ENCODE results near the gene TOMM5. TPM values are rescaled to one million over a fixed set of nuclear protein-coding genes. Genes with fewer than 3 reads are reported as not detected.
A peak's percentile ranks its signal among the peaks of the same experiment; 100 is the strongest.

Gene TOMM5
- total RNA-seq, 1 experiment from 2014 or later: 49.3 TPM

DNA sequence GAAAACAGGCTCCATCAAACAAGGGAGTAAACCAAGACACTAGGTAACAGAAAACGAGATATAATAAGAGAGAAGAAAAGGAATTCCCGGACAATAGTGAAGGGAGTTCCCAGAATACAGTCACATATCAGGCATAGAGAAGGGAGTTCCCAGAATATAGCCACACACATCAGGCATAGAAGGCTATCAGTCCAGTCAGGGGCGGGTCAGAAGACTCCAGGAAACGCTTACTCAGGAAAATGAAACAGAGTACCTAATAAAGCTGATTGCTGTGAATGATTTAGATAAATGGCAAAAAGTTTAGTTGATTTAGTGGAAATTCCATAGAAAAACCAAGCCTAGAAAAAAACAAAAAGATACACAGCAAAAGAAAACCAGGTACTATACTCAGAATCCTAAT is 4.9 kb downstream of the TOMM5 start:
- Mint-ChIP-seq H3K27ac (ENCODE audit: unreplicated experiment) (no peak overlapping the region), H3K36me3 (ENCODE audit: insufficient read depth, unreplicated experiment) (peaks cover 29% of the 10 kb centered on the region)
- CTCF ChIA-PET: no interaction called here

GRCh38 chr9:37583522-37584121 is 8.8 kb downstream of the TOMM5 start:
- CTCF ChIA-PET: no interaction called here
- no peaks in the 10 kb centered on the region for H3K9me3 Mint-ChIP-seq (ENCODE audit: low read depth, unreplicated experiment)
- H3K27ac Mint-ChIP-seq (ENCODE audit: unreplicated experiment): no peak overlapping the region
- no peak overlapping the region for H3K4me3 Mint-ChIP-seq (ENCODE audit: low read depth, unreplicated experiment)
- no peak for TF ChIP-seq CTCF (IDR thresholded peaks at IDR 0.05; ENCODE audit: unreplicated experiment)
- intact Hi-C loops (cut with micrococcal nuclease; ENCODE audit: unreplicated experiment): no loop called here
- peaks cover 10% of the 10 kb centered on the region for H3K36me3 Mint-ChIP-seq (ENCODE audit: insufficient read depth, unreplicated experiment)
- H3K27me3 Mint-ChIP-seq (ENCODE audit: unreplicated experiment): no peaks in the 10 kb centered on the region
- no peak for DNase-seq
- BruUV-seq (replicated peaks): no TSS peak
- no peaks in the 10 kb centered on the region for H3K4me1 Mint-ChIP-seq (ENCODE audit: low read depth, unreplicated experiment)

More for the DNA sequence above, 4.9 kb downstream of the TOMM5 start:
- BruUV-seq (replicated peaks): no TSS peak
- Mint-ChIP-seq H3K27me3 (ENCODE audit: unreplicated experiment) (no peaks in the 10 kb centered on the region), H3K4me1 (ENCODE audit: low read depth, unreplicated experiment) (no peaks in the 10 kb centered on the region), H3K9me3 (ENCODE audit: low read depth, unreplicated experiment) (no peaks in the 10 kb centered on the region), H3K4me3 (ENCODE audit: low read depth, unreplicated experiment) (no peak overlapping the region)
- intact Hi-C loops (cut with micrococcal nuclease; ENCODE audit: unreplicated experiment): no loop called here
- no peak for TF ChIP-seq CTCF (IDR thresholded peaks at IDR 0.05; ENCODE audit: unreplicated experiment)
- no peak for DNase-seq

DNA sequence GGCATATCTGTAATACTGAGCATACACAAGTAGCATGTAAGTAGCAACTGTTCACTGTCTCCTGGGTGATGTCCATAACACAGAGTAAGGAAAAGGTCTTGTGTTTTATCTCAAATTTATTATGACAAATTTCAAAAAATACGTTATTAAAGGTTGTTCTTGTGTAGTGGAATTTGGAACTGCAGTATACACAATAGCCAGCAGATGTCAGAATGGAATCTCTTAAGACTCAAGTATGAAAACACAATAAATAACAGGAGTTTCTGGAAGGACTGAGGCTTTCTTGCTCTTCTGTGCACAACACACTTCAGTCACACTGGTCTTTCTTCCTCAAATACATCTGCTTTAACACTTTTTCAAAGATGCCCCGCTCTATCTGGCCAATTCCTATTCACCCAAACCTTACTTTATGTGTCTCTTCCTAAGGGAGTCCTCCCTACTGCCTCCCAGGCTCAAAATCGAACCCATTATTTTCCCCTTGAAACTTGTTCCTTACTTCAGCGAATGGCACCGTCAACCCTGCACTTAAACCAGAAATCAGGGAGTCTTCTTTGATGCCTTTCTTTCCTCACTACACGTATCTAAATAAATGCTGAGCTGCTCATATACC is 9.7 kb downstream of the TOMM5 start:
- no TSS peak for BruUV-seq (replicated peaks)
- H3K4me3 Mint-ChIP-seq (ENCODE audit: low read depth, unreplicated experiment): no peak overlapping the region
- H3K4me1 Mint-ChIP-seq (ENCODE audit: low read depth, unreplicated experiment): no peaks in the 10 kb centered on the region
- intact Hi-C loops (cut with micrococcal nuclease; ENCODE audit: unreplicated experiment): no loop called here
- no peaks in the 10 kb centered on the region for H3K27me3 Mint-ChIP-seq (ENCODE audit: unreplicated experiment)
- no peak for TF ChIP-seq CTCF (IDR thresholded peaks at IDR 0.05; ENCODE audit: unreplicated experiment)
- peaks cover 10% of the 10 kb centered on the region for H3K36me3 Mint-ChIP-seq (ENCODE audit: insufficient read depth, unreplicated experiment)
- H3K9me3 Mint-ChIP-seq (ENCODE audit: low read depth, unreplicated experiment): no peaks in the 10 kb centered on the region
- no peak overlapping the region for H3K27ac Mint-ChIP-seq (ENCODE audit: unreplicated experiment)
- CTCF ChIA-PET: no interaction called here
- no peak for DNase-seq

GRCh38 chr9:37575921-37576721 is 16.3 kb downstream of the TOMM5 start, which contains the start of gene FBXO10:
TSS of gene FBXO10 (minus strand) at chr9:37576380. CDS start at chr9:37541768, 34,612 bp downstream.
- DNase-seq: peak; percentile 24
- Mint-ChIP-seq H3K4me3 (ENCODE audit: low read depth, unreplicated experiment) (peak within 1 kb of the TSS; percentile 74), H3K9me3 (ENCODE audit: low read depth, unreplicated experiment) (no peaks in the 10 kb centered on the region), H3K4me1 (ENCODE audit: low read depth, unreplicated experiment) (no peaks in the 10 kb centered on the region), H3K27me3 (ENCODE audit: unreplicated experiment) (no peaks in the 10 kb centered on the region), H3K27ac (ENCODE audit: unreplicated experiment) (no peak within 1 kb of the TSS), H3K36me3 (ENCODE audit: insufficient read depth, unreplicated experiment) (peaks cover 5% of the 10 kb centered on the region)
- CTCF ChIA-PET: no interaction called here
- TF ChIP-seq CTCF (IDR thresholded peaks at IDR 0.05; ENCODE audit: unreplicated experiment): no peak
- no TSS peak for BruUV-seq (replicated peaks)
- intact Hi-C loops (cut with micrococcal nuclease; ENCODE audit: unreplicated experiment): no loop called here
